Astrocyte (in vitro differentiated cells and primary cell): Measurements from ENCODE around the gene NUDT14. TPM values are rescaled to one million over a fixed set of nuclear protein-coding genes. Genes with fewer than 3 reads are reported as not detected.

ENCODE experiments used
- DNase-seq: peaks from one replicate; pipeline ENCODE4 v3.0.0-alpha.2; 2010; ENCODE audit warnings: low read depth
- FAIRE-seq: peaks from 2 replicates; lab custom pipeline; 2011; peaks lifted over from hg19 to GRCh38; lab: Jason Lieb, UNC
- H2AFZ ChIP-seq: 2 replicates; pipeline ENCODE4 v1.6.0; 2012; ENCODE audit warnings: low read depth, low read length, inconsistent platforms
- H3K27ac ChIP-seq: 2 replicates; pipeline ENCODE4 v1.5.1; 2011; ENCODE audit warnings: low read depth, low read length, inconsistent platforms
- H3K27me3 ChIP-seq: 2 replicates; pipeline ENCODE4 v1.6.0; 2011; ENCODE audit warnings: low read length, inconsistent platforms; ENCODE audit not compliant: insufficient read depth
- H3K36me3 ChIP-seq: 2 replicates; pipeline ENCODE4 v1.5.1; 2011; ENCODE audit warnings: low read length, inconsistent platforms; ENCODE audit not compliant: insufficient read depth
- H3K4me1 ChIP-seq: 2 replicates; pipeline ENCODE4 v1.5.1; 2011; ENCODE audit warnings: low read length, inconsistent platforms; ENCODE audit not compliant: insufficient read depth
- H3K4me2 ChIP-seq: 2 replicates; pipeline ENCODE4 v1.6.0; 2012; ENCODE audit warnings: low read length, inconsistent platforms
- H3K4me3 ChIP-seq: 2 replicates; pipeline ENCODE4 v1.5.1; 2011; ENCODE audit warnings: low read depth, mild to moderate bottlenecking, low read length, inconsistent platforms; ENCODE audit not compliant: insufficient read depth
- H3K79me2 ChIP-seq: 2 replicates; pipeline ENCODE4 v1.6.0; 2012; ENCODE audit warnings: mild to moderate bottlenecking, low read length, inconsistent platforms; ENCODE audit not compliant: insufficient read depth
- H3K9ac ChIP-seq: 2 replicates; pipeline ENCODE4 v1.6.0; 2012; ENCODE audit warnings: mild to moderate bottlenecking, low read length, inconsistent platforms
- H3K9me3 ChIP-seq: 2 replicates; pipeline ENCODE4 v1.5.1; 2012; ENCODE audit warnings: low read depth, mild to moderate bottlenecking, low read length, inconsistent platforms; ENCODE audit not compliant: insufficient read depth
- H4K20me1 ChIP-seq: 2 replicates; pipeline ENCODE4 v1.6.0; 2012; ENCODE audit warnings: low read length, inconsistent platforms; ENCODE audit not compliant: insufficient read depth
- H3K27ac Mint-ChIP-seq: one replicate; pipeline ENCODE4 v1.8.0; 2021; ENCODE audit warnings: mild to moderate bottlenecking, mixed read lengths; ENCODE audit not compliant: unreplicated experiment
- H3K27me3 Mint-ChIP-seq: one replicate; pipeline ENCODE4 v1.8.0; 2021; ENCODE audit warnings: low read depth, mixed read lengths; ENCODE audit not compliant: unreplicated experiment
- H3K36me3 Mint-ChIP-seq: one replicate; pipeline ENCODE4 v1.8.0; 2021; ENCODE audit warnings: low read depth, mixed read lengths; ENCODE audit not compliant: unreplicated experiment
- H3K4me1 Mint-ChIP-seq: one replicate; pipeline ENCODE4 v1.8.0; 2021; ENCODE audit warnings: low read depth, mixed read lengths; ENCODE audit not compliant: unreplicated experiment
- H3K4me3 Mint-ChIP-seq: one replicate; pipeline ENCODE4 v1.8.0; 2021; ENCODE audit warnings: mild to moderate bottlenecking, moderate library complexity, mixed read lengths; ENCODE audit not compliant: unreplicated experiment
- H3K9me3 Mint-ChIP-seq: one replicate; pipeline ENCODE4 v1.8.0; 2021; ENCODE audit warnings: mild to moderate bottlenecking, mixed read lengths; ENCODE audit not compliant: unreplicated experiment
- EZH2 ChIP-seq: IDR thresholded peaks from 2 replicates; pipeline ENCODE4 v1.6.1; 2012; ENCODE audit warnings: mild to moderate bottlenecking, low read length, inconsistent platforms; ENCODE audit not compliant: insufficient read depth
- total RNA-seq: library from RNA; stranded (reverse); gene quantifications from 2 replicates; pipeline ENCODE4 v1.2.1, GENCODE V29; 2021
- TF ChIP-seq, protein P1 (sequence below): IDR thresholded peaks from 2 replicates; pipeline ENCODE4 v1.5.1; 2011; ENCODE audit warnings: low read depth, mild to moderate bottlenecking, inconsistent platforms, low read length, moderate library complexity; ENCODE audit not compliant: insufficient read depth

The NUDT14 gene
- total RNA-seq, 1 donor from 2014 or later: 17.5 TPM

DNA sequence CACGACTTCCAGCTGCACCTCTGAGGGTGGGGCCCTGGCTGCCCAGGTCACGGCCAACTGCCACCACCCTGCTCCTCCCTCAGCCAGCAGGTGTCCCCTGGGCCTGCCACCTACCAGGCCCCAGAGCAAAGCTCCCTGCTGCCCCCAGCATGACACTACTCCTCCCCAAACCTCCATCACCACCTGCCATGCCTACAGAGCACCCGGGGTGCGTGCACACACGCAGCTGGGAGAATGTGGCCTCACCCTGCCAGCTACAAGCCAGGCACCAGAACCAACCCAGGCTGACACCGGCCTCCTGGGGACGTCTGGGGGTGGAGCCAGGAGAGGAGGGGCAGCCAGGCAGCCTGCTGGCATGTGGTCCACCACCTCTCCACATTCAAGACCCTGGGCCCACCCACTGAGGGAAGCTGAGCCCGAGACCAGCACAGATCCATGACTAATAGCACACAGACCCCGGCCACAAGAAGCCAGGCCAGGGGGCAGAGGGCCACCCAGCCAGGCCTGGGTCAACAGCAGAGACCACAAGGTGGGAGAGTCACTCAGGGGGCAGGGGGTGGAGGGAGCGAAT lies 15.9 kb downstream of the NUDT14 start:
- H3K27me3 ChIP-seq: peaks cover 17% of the 10 kb centered on the region
- no peak overlapping the region for H3K27ac ChIP-seq
- Mint-ChIP-seq H3K9me3 (no peaks in the 10 kb centered on the region), H3K36me3 (no peaks in the 10 kb centered on the region), H3K4me1 (no peaks in the 10 kb centered on the region), H3K27me3 (peaks cover 17% of the 10 kb centered on the region), H3K27ac (no peak overlapping the region), H3K4me3 (no peak overlapping the region)
- H3K79me2 ChIP-seq: no peaks in the 10 kb centered on the region
- H4K20me1 ChIP-seq: peaks cover 17% of the 10 kb centered on the region
- TF ChIP-seq, protein P1, sequence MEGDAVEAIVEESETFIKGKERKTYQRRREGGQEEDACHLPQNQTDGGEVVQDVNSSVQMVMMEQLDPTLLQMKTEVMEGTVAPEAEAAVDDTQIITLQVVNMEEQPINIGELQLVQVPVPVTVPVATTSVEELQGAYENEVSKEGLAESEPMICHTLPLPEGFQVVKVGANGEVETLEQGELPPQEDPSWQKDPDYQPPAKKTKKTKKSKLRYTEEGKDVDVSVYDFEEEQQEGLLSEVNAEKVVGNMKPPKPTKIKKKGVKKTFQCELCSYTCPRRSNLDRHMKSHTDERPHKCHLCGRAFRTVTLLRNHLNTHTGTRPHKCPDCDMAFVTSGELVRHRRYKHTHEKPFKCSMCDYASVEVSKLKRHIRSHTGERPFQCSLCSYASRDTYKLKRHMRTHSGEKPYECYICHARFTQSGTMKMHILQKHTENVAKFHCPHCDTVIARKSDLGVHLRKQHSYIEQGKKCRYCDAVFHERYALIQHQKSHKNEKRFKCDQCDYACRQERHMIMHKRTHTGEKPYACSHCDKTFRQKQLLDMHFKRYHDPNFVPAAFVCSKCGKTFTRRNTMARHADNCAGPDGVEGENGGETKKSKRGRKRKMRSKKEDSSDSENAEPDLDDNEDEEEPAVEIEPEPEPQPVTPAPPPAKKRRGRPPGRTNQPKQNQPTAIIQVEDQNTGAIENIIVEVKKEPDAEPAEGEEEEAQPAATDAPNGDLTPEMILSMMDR: no peak
- TF ChIP-seq EZH2: no peak
- no peak overlapping the region for H3K9ac ChIP-seq
- DNase-seq: no peak
- peaks cover 4% of the 10 kb centered on the region for H3K4me1 ChIP-seq
- H3K4me2 ChIP-seq: no peak overlapping the region
- no peak for FAIRE-seq
- no peaks in the 10 kb centered on the region for H3K36me3 ChIP-seq
- H3K9me3 ChIP-seq: no peaks in the 10 kb centered on the region
- H2AFZ ChIP-seq: no peak overlapping the region
- H3K4me3 ChIP-seq: no peak overlapping the region

DNA sequence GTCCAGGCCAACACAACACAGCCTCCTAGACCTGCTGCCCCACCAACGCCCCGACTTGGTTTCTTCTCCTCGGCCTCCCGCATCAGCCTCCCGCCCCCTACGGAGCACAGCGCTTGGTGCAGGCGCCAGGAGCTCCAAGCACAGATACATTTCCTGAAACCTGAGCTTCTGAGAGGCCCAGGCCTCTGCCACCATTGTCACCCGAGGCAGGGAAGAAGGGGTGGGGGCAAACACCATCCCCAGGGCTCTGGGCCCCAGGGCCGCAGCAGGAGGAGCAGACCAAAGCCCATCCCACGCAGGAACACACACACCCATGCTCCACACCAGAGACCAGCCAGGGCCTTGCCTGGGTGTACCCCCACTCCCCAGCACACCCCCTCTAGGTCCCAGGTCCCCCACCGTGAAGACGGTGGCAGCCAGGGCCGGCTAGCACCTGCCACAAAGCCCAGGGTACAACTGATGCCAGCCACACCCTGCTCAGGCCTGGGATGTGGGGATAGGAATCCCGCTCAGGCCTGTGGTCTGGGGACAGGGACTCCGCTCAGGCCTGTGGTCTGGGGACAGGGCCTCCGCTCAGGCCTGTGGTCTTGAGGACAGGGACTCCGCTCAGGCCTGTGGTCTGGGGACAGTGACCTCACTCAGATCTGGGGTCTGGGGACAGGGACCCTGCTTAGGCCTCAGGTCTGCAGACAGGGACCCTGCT lies 17.9 kb downstream of the NUDT14 start:
- Histone ChIP-seq H3K4me3 (no peak overlapping the region), H3K4me2 (no peak overlapping the region), H3K9me3 (no peaks in the 10 kb centered on the region), H2AFZ (no peak overlapping the region), H3K27me3 (peaks cover 6% of the 10 kb centered on the region), H3K9ac (no peak overlapping the region), H3K79me2 (no peaks in the 10 kb centered on the region), H3K4me1 (peaks cover 4% of the 10 kb centered on the region), H4K20me1 (peaks cover 10% of the 10 kb centered on the region), H3K36me3 (no peaks in the 10 kb centered on the region), H3K27ac (no peak overlapping the region)
- H3K27me3 Mint-ChIP-seq: peaks cover 11% of the 10 kb centered on the region
- no peak for DNase-seq
- FAIRE-seq: no peak
- no peak overlapping the region for H3K4me3 Mint-ChIP-seq
- H3K27ac Mint-ChIP-seq: no peak overlapping the region
- no peak for TF ChIP-seq EZH2
- TF ChIP-seq, protein P1: no peak
- no peaks in the 10 kb centered on the region for H3K36me3 Mint-ChIP-seq
- H3K9me3 Mint-ChIP-seq: no peaks in the 10 kb centered on the region
- no peaks in the 10 kb centered on the region for H3K4me1 Mint-ChIP-seq

DNA sequence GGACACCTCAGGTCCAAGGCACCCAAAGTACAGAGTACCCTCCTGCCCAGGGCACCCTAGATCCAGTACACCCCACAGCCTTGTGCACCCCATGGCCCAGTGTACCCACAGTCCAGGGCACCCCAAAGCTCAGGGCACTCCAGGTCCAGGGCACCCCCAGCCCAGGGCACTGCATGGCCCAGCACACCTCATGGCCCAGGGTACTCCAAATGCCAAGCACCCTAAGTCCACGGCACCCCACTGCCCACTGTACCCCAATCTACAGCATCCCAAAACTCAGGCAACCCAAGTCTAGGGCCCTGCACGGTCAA lies 18.5 kb downstream of the NUDT14 start:
- no peaks in the 10 kb centered on the region for H3K36me3 ChIP-seq

More for the DNA sequence above, 18.5 kb downstream of the NUDT14 start:
- Histone ChIP-seq H4K20me1 (peaks cover 10% of the 10 kb centered on the region), H3K9me3 (no peaks in the 10 kb centered on the region), H3K4me2 (no peak overlapping the region), H3K9ac (no peak overlapping the region), H3K4me1 (peaks cover 1% of the 10 kb centered on the region), H3K27ac (no peak overlapping the region), H3K4me3 (no peak overlapping the region), H3K27me3 (peaks cover 6% of the 10 kb centered on the region), H3K79me2 (no peaks in the 10 kb centered on the region), H2AFZ (no peak overlapping the region)
- DNase-seq (no peak), FAIRE-seq (no peak)
- no peak overlapping the region for H3K4me3 Mint-ChIP-seq
- H3K27me3 Mint-ChIP-seq: peaks cover 11% of the 10 kb centered on the region
- TF ChIP-seq, protein P1: no peak
- TF ChIP-seq EZH2: no peak
- no peaks in the 10 kb centered on the region for H3K36me3 Mint-ChIP-seq
- no peaks in the 10 kb centered on the region for H3K9me3 Mint-ChIP-seq
- H3K4me1 Mint-ChIP-seq: no peaks in the 10 kb centered on the region
- H3K27ac Mint-ChIP-seq: no peak overlapping the region
